HepG2 (cell line): ENCODE results near the gene FUOM. TPM values are rescaled to one million over a fixed set of nuclear protein-coding genes. Genes with fewer than 3 reads are reported as not detected.

ENCODE experiments used
- DMAP1 ChIP-seq: IDR thresholded peaks from 2 replicates; pipeline ENCODE4 v1.6.1; 2016
- DNMT1 ChIP-seq: sonication (generic); formaldehyde crosslinking; IDR thresholded peaks from 2 replicates; pipeline ENCODE4 v1.5.1; 2020; ENCODE audit warnings: mild to moderate bottlenecking, missing genetic modification reagents
- GRHL1 ChIP-seq: sonication (generic); formaldehyde crosslinking; conservative IDR thresholded peaks from 2 replicates; pipeline ENCODE4 v1.8.0; 2022; ENCODE audit warnings: missing genetic modification reagents
- HBP1 ChIP-seq: IDR thresholded peaks from 2 replicates; pipeline ENCODE4 v1.6.1; 2016; ENCODE audit warnings: low read depth, control low read depth
- HCFC1 ChIP-seq: fragments of 150-350 bp; IDR thresholded peaks from 2 replicates; pipeline ENCODE4 v1.6.1; 2014; ENCODE audit warnings: low read depth, low read length
- HMGXB4 ChIP-seq, 2 experiments: sonication (generic) in 1 of 2; formaldehyde crosslinking in 1 of 2; IDR thresholded peaks; 2 replicates each; pipeline versions ENCODE4 v1.4.0 to v1.6.1; 2018 to 2020; ENCODE audit warnings: missing genetic modification reagents in 2 of 2, borderline replicate concordance in 1 of 2, low read depth in 1 of 2, mild to moderate bottlenecking in 1 of 2, missing biosample characterization in 1 of 2
- LBX2 ChIP-seq: sonication (generic); formaldehyde crosslinking; IDR thresholded peaks from 2 replicates; pipeline ENCODE4 v1.5.0; 2020; ENCODE audit warnings: missing genetic modification reagents, mild to moderate bottlenecking, borderline replicate concordance
- MLLT10 ChIP-seq: sonication (generic); formaldehyde crosslinking; IDR thresholded peaks from 2 replicates; pipeline ENCODE4 v1.4.0; 2020; ENCODE audit warnings: missing genetic modification reagents
- TGIF2 ChIP-seq: IDR thresholded peaks from 2 replicates; pipeline ENCODE4 v1.6.1; 2016; ENCODE audit warnings: control low read depth, missing compliant biosample characterization
- ZNF530 ChIP-seq: sonication (generic); formaldehyde crosslinking; IDR thresholded peaks from 2 replicates; pipeline ENCODE4 v1.5.0; 2020; ENCODE audit warnings: low read depth, mild to moderate bottlenecking, missing genetic modification reagents
- ZNF577 ChIP-seq: sonication (generic); formaldehyde crosslinking; IDR thresholded peaks from 2 replicates; pipeline ENCODE4 v1.4.0; 2020; ENCODE audit warnings: mild to moderate bottlenecking, low read depth, missing genetic modification reagents, borderline replicate concordance
- ZNF746 ChIP-seq: sonication (generic); formaldehyde crosslinking; IDR thresholded peaks from 2 replicates; pipeline ENCODE4 v1.8.0; 2022; ENCODE audit warnings: mild to moderate bottlenecking, missing genetic modification reagents
- ZNF770 ChIP-seq: sonication (generic); formaldehyde crosslinking; IDR thresholded peaks from 2 replicates; pipeline ENCODE4 v1.5.0; 2020; ENCODE audit warnings: mild to moderate bottlenecking, missing genetic modification reagents
- ZXDC ChIP-seq: sonication (generic); formaldehyde crosslinking; IDR thresholded peaks from 2 replicates; pipeline ENCODE4 v1.5.0; 2020; ENCODE audit warnings: mild to moderate bottlenecking, missing genetic modification reagents
- polyA plus RNA-seq, 8 experiments: library from polyadenylated mRNA; depleted of rRNA in 3 of 8; stranded (reverse) in 7 of 8; unstranded in 1 of 8; fragments of >200 nt; fragmentation: Illumina TruSeq in 4 of 8; extraction: Trizol in 4 of 8; gene quantifications; 2 replicates each; pipeline versions ENCODE4 v1.2.1 to v1.2.3, GENCODE V29; 2011 to 2016; ENCODE audit warnings: low read depth in 4 of 8, missing spikeins in 1 of 8, mixed read lengths in 1 of 8; ENCODE audit not compliant: insufficient read depth in 1 of 8
- total RNA-seq, 5 experiments: library from RNA; depleted of rRNA; stranded (reverse); fragments of >200 nt; fragmentation: Illumina TruSeq; extraction: Trizol; gene quantifications; 2 replicates each; pipeline ENCODE4 v1.2.3, GENCODE V29; 2016; ENCODE audit warnings: low read depth in 1 of 5

FUOM gene
- total and polyA plus RNA-seq, 2 of the 13 experiments (the other 11 are each of a cell fraction or from before 2014, with no cell fraction given) = 27.5 to 60.4 TPM

GRCh38 chr10:133359972-133360610 lies 2.3 kb upstream of the FUOM start (continued):
- TF ChIP-seq TGIF2 (CRISPR knock-in tag) (peak; percentile 57; the same call in 1 of the 2 replicates), MLLT10 (CRISPR knock-in tag) (no peak), ZXDC (CRISPR knock-in tag) (no peak), ZNF530 (CRISPR knock-in tag) (no peak), HCFC1 (no peak), ZNF746 (CRISPR knock-in tag) (no peak; the same call in 1 of the 2 replicates), HBP1 (no peak; the same call in 1 of the 2 replicates), DMAP1 (no peak), ZNF577 (CRISPR knock-in tag) (no peak), ZNF770 (CRISPR knock-in tag) (no peak), DNMT1 (CRISPR knock-in tag) (no peak), HMGXB4 (CRISPR knock-in tag; IDR thresholded peaks at IDR 0.05; ENCODE audit: borderline replicate concordance in 1 of 2, low read depth in 1 of 2) (no peak), LBX2 (CRISPR knock-in tag) (no peak), GRHL1 (CRISPR knock-in tag) (no peak)
